ENCODE results near the gene BTBD9. TPM values are rescaled to one million over a fixed set of nuclear protein-coding genes. Genes with fewer than 3 reads are reported as not detected.

Gene BTBD9
- polyA plus RNA-seq, 1 donor (not counting 4 experiments of a cell fraction or from before 2014, with no cell fraction given), result 6.8 TPM

DNA sequence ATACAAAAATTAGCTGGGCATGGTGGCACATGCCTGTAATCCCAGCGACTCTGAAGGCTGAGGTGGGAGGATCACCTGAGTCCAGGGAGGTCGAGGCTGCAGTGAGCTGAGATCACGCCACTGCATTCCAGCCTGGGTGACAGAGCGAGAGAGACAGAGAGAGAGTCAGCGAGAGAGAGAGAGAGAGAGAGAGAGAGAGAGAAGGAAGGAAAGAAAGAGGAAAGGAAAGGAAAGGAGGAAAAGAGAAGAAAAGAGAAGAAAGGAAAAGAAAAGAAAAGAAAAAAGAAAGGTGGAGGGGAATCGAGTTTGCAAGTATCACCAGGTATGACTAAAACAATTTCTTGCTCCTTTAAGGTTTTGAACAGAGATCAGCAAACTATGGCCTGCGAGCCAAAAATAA lies 152.3 kb downstream of the BTBD9 start:
- dilution Hi-C loops (cut with MboI; ENCODE audit: extremely low pct_ligation_motif_present, low sequenced_read_pairs), result no loop called here
- Histone ChIP-seq H3K79me2 (ENCODE audit: control insufficient read depth, insufficient read depth, low read length) (no peaks in the 10 kb centered on the region), H4K20me1 (ENCODE audit: control insufficient read depth, extremely low read depth, insufficient read depth, low read length) (no peaks in the 10 kb centered on the region), H3K4me1 (ENCODE audit: control insufficient read depth, extremely low read depth, insufficient read depth, low read length) (no peaks in the 10 kb centered on the region), H3K36me3 (ENCODE audit: control insufficient read depth in 2 of 2, extremely low read depth in 1 of 2, insufficient read depth in 2 of 2, low read length in 2 of 2) (no peaks in the 10 kb centered on the region), H3K9me3 (ENCODE audit: control insufficient read depth, low read depth, low read length) (no peaks in the 10 kb centered on the region), H3K4me2 (ENCODE audit: control insufficient read depth, extremely low read depth, insufficient read depth, low read depth, low read length) (no peak overlapping the region), H3K9ac (ENCODE audit: control insufficient read depth, extremely low read depth, insufficient read depth, low read length) (no peak overlapping the region), H3K9me1 (ENCODE audit: control insufficient read depth, extremely low read depth, insufficient read depth, low read length) (no peaks in the 10 kb centered on the region), H3K4me3 (ENCODE audit: control insufficient read depth in 2 of 3, extremely low read depth in 1 of 3, insufficient read depth in 2 of 3, low read depth in 1 of 3, low read length in 3 of 3) (no peak overlapping the region), H3K27me3 (ENCODE audit: control insufficient read depth, extremely low read depth, insufficient read depth, low read length) (no peaks in the 10 kb centered on the region), H3K27ac (ENCODE audit: control insufficient read depth, insufficient read depth, low read length) (no peak overlapping the region), H2AFZ (ENCODE audit: control insufficient read depth, low read length) (no peak overlapping the region)
- TF ChIP-seq EZH2 (IDR thresholded peaks at IDR 0.05; ENCODE audit: low read length), result no peak
- TF ChIP-seq, protein P1, sequence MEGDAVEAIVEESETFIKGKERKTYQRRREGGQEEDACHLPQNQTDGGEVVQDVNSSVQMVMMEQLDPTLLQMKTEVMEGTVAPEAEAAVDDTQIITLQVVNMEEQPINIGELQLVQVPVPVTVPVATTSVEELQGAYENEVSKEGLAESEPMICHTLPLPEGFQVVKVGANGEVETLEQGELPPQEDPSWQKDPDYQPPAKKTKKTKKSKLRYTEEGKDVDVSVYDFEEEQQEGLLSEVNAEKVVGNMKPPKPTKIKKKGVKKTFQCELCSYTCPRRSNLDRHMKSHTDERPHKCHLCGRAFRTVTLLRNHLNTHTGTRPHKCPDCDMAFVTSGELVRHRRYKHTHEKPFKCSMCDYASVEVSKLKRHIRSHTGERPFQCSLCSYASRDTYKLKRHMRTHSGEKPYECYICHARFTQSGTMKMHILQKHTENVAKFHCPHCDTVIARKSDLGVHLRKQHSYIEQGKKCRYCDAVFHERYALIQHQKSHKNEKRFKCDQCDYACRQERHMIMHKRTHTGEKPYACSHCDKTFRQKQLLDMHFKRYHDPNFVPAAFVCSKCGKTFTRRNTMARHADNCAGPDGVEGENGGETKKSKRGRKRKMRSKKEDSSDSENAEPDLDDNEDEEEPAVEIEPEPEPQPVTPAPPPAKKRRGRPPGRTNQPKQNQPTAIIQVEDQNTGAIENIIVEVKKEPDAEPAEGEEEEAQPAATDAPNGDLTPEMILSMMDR (optimal IDR thresholded peaks at IDR 0.05 in 1 of 3, IDR thresholded peaks at IDR 0.05 in 1 of 3, conservative IDR thresholded peaks at IDR 0.05 in 1 of 3; ENCODE audit: extremely low read depth in 1 of 3, insufficient read depth in 2 of 3, low read length in 3 of 3), result no peak
- no peak for DNase-seq (ENCODE audit: low read depth, low spot score)
- FAIRE-seq, result no peak

GRCh38 chr6:38485488-38485887 lies 154.2 kb downstream of the BTBD9 start:
- DNase-seq (ENCODE audit: low read depth, low spot score), result no peak
- H3K9me1 ChIP-seq (ENCODE audit: control insufficient read depth, extremely low read depth, insufficient read depth, low read length), result no peaks in the 10 kb centered on the region
- no peak overlapping the region for H3K27ac ChIP-seq (ENCODE audit: control insufficient read depth, insufficient read depth, low read length)
- no peak overlapping the region for H3K4me3 ChIP-seq (ENCODE audit: control insufficient read depth in 2 of 3, extremely low read depth in 1 of 3, insufficient read depth in 2 of 3, low read depth in 1 of 3, low read length in 3 of 3)
- no peaks in the 10 kb centered on the region for H3K9me3 ChIP-seq (ENCODE audit: control insufficient read depth, low read depth, low read length)
- dilution Hi-C loops (cut with MboI; ENCODE audit: extremely low pct_ligation_motif_present, low sequenced_read_pairs), result no loop called here
- H3K9ac ChIP-seq (ENCODE audit: control insufficient read depth, extremely low read depth, insufficient read depth, low read length), result no peak overlapping the region
- H3K4me1 ChIP-seq (ENCODE audit: control insufficient read depth, extremely low read depth, insufficient read depth, low read length), result no peaks in the 10 kb centered on the region
- no peak overlapping the region for H2AFZ ChIP-seq (ENCODE audit: control insufficient read depth, low read length)
- no peak for FAIRE-seq
- H3K4me2 ChIP-seq (ENCODE audit: control insufficient read depth, extremely low read depth, insufficient read depth, low read depth, low read length), result no peak overlapping the region
- no peak for TF ChIP-seq EZH2 (IDR thresholded peaks at IDR 0.05; ENCODE audit: low read length)
- TF ChIP-seq, protein P1 (optimal IDR thresholded peaks at IDR 0.05 in 1 of 3, IDR thresholded peaks at IDR 0.05 in 1 of 3, conservative IDR thresholded peaks at IDR 0.05 in 1 of 3; ENCODE audit: extremely low read depth in 1 of 3, insufficient read depth in 2 of 3, low read length in 3 of 3), result no peak
- H3K36me3 ChIP-seq (ENCODE audit: control insufficient read depth in 2 of 2, extremely low read depth in 1 of 2, insufficient read depth in 2 of 2, low read length in 2 of 2), result no peaks in the 10 kb centered on the region
- H4K20me1 ChIP-seq (ENCODE audit: control insufficient read depth, extremely low read depth, insufficient read depth, low read length), result no peaks in the 10 kb centered on the region
- no peaks in the 10 kb centered on the region for H3K27me3 ChIP-seq (ENCODE audit: control insufficient read depth, extremely low read depth, insufficient read depth, low read length)
- no peaks in the 10 kb centered on the region for H3K79me2 ChIP-seq (ENCODE audit: control insufficient read depth, insufficient read depth, low read length)
